HG03175 (cell line): ENCODE data around the gene MRM1.

Experiments used
- ATAC-seq: cut with Tn5 transposase; IDR thresholded peaks from one replicate; pipeline ENCODE4 v1.9.1; 2021; ENCODE audit warnings: mild to moderate bottlenecking, moderate library complexity; ENCODE audit not compliant: unreplicated experiment

The MRM1 gene

GRCh38 chr17:36629252-36629847, 28.0 kb downstream of the MRM1 start:
- ATAC-seq: peak; percentile 53

DNA sequence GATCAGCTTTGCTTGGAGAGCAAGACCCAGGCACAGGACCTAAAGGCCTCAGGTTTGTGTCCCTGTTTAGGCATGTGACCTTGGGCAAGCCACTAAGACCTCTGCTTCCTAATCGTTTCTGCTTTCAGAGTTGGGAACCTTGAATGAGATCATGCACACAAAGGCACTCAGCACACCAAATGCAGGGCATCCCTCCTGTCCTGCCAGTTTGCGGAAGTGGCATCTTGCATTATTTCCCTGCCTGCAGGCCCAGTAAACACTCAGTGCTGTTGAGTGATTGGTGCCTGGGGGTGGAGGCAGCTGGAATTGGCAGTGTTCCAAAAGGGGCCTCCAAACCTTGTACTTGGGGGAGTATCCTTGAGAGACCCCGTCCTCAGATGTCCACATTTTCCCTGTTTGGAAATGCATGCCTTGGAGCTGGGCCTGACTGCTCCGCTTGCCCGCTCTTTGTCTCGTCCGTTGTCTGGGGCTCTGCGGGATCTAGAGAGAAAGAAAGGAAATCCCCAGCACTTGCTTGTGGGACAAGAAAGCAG, 28.7 kb downstream of the MRM1 start:
- no peak for ATAC-seq

DNA sequence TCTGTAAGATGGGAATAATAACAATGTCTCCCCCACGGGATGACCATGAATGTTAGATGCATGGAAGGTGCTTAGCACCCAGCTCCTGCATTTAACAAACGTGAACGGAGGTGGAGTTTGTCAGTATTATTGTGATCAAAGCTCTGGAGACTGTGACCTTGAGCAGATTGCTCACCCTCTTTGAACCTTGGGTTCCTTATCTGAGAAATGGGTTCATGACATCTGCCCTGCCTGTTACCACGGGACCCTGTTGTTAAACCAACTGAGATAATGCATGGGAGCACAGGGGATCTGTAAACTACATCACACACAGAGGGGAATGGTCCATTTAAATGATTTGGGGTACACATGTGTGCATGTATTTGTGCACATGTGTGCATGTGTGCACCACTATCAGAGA, 29.6 kb downstream of the MRM1 start:
- ATAC-seq: no peak

DNA sequence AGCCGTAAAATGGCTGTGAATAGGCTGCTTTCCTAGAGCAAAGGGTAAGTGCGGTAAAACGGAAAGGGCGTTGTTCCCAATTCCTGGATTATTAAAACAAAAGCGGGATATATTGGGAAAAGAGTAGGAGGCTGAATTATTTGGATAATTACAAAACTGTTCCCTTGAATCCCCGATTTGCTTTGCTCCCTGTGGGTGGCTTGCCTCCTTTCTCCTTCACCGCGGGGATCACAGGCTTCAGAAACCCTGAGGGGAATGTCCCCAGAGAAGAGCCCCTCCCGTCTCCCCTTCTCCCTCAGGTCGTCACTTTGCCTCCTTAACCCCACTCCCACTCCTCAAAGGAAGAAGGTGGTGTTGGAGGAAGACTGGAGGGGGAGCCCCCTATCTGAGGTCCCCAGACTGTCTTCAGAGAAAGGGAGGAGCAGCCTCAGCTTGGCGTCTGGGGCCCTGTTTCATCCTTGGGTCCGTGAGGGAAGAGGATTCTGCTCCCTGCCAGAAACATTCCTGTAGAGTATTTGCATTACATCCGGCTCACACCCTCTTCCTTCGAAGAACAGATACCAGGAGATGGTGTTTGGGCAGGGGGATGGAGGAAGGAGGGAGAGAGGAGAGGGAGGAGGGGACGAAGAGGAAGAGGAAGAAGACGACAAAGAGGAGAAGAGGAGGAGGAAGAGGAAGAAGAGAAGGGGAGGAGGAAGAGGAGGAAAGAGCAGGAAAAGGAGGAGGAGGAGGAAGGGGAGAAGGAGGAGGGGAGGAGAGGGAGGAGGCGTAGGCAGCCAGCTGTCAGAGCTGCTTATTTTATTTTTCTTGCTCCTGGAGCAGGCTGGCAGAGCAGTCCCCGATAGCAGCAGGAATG, 31.8 kb downstream of the MRM1 start:
- no peak for ATAC-seq

DNA sequence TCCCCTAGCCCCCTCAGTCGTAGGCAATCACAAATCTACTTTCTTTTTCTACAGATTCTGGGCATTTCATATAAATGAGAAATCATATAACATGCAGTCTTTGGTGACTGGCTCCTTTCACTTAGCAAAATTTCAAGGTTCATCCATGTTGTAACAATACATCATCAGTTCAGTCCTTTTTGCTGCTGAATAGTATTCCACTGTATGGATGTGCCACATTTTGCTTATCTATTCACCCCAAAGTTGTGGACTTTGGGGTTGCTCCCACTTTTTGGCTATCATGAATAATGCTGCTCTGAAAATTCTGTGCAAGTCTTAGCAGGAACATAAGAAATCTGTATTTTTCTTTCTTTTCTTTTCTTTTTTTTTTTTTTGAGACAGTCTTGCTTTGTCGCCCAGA, 39.0 kb downstream of the MRM1 start:
- ATAC-seq: no peak

- no peak for ATAC-seq
Observed at GRCh38 chr17:36640836-36641235, 39.5 kb downstream of the MRM1 start.

DNA sequence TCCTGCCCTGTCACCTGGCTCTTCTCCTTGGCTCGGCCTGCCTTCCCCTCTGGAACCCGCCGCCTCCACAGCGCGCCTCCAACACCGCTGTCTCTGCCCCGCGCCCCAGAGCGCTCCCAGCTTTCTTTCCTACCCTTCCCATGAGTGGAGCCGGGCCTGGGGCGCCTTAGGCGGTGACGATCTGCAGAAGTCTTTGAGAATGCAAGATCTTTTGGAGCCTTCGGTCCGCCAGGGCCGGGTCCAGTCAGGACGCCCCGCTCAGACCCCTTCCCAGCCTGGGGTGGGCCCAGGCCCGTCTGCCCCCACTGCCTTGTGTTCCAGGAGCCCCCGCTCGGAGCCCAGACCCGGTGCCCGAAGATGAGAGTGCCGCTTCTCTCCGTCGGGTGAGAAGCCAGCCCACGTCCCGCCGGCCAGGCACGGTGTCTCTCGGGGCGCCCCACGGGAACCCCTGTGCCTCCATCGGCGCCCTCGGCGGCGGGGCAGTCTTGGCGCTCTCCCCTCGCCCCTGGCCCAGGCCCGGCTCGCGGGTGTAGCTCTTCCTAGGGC, 40.0 kb downstream of the MRM1 start:
- no peak for ATAC-seq

DNA sequence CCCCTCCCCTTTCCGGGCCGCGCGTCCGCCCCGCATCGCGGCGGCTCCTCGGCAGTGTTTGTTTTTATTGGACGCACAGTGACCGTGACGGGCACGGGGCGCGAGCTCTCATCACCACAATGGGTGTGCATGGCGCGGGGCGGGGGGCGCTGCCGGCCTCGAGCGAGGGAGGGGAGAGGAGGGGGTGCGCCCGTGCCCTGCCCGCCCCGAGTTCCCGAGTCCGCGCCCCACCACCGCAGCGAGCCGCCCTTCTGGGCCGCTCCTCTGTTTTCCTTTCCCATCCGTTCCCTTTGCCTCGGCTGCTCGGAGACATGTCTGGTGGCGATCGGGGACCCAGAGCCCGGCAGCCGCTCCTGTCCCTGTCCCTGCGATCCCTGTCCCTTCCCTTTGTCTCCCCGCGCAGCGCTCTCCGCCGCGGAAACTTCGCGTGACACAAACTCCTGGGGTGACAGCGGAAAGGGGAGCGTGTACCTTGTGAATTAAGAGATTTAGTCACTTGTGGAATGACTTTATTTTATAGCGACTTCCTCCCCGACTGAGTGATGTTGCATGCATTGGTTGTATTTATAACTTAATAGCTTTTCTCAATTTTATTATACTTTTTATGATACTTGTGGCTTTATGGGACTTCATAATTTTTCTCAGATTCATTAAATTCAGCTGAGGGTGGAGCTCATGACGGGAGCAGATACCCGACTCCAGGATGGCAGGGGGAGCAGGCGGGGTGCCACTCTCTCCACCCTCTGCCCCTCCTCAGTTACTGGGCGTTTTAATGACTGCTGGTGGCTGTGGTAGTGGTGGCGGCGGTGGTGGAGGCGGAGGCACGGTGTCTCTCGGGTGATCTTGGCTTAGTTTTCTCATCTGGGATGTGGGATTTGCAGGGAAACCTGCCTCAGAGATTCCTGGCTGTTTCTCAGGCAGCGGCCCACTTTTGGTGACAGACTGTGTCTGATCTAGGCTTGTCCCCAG, 40.8 kb downstream of the MRM1 start:
- ATAC-seq: no peak

DNA sequence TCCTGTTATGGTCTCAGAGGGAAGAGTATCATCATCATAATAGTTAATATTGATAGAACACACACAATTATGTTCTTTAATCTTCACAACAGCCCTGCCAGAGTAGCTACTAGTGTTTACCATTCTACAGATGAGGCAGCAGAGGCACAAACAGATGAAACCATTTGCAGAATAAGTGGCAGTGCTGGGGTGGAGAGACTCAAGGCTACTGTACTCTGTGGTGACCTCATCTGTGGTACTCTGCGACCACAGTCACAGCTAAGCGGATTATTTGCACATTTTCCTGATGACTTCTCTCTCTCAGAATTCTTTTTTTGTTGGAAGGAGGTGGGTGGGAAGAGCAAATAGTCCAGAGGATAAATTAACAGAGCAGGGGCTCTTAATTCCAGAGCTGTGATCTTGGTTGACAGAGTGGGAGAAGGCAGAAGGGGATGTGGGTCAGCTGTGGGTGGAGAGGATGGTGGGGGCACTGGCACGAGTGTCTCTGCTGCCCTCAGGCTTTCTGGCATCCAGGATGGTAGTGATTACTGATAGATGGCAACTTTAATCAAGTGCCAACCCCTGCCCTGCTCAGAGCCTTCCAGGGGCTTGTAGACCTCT, 41.8 kb downstream of the MRM1 start:
- ATAC-seq: no peak

- no peak for ATAC-seq
Observed at GRCh38 chr17:36645422-36645821, 44.0 kb downstream of the MRM1 start.

DNA sequence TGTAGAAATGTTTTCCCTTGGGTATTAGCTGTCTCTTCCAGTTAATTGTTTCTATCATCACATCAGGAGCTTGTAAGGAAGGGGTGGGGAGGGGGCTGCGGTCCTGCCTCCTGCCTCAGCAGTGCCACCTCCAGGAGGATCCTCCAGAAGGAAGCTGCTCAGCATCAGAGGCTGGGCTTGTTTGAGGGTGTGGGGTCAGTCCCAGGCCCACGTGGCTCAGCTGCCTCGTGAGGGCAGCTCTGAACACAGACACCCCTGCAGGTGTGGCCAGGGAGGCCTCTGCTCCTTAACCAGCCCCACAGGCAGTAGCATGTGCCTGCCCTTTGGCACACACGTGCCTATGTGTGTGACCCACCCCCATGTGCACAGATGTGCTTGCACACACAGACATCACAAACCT, 46.3 kb downstream of the MRM1 start:
- no peak for ATAC-seq

- ATAC-seq: no peak
Observed at GRCh38 chr17:36650096-36650775, 48.9 kb downstream of the MRM1 start.

- ATAC-seq: no peak
Observed at GRCh38 chr17:36653374-36653773, 52.0 kb downstream of the MRM1 start.

DNA sequence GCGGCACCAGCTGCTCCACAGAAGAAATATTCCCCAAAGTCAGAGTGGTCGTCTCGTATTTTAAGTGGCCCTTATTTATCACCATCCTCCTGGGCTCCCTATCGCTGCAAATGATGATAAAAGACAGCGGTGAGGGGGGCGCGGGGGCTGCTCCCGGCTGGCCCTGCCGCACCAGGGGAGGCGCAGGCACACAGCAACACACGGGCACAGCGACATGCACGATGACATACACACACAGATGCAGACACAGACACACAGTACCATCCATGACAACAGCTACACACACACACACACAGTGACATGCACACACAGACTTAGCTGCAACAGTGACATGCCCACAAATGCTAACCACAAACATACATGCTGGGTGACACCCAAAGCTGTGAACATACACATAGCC, 52.5 kb downstream of the MRM1 start:
- ATAC-seq: no peak

DNA sequence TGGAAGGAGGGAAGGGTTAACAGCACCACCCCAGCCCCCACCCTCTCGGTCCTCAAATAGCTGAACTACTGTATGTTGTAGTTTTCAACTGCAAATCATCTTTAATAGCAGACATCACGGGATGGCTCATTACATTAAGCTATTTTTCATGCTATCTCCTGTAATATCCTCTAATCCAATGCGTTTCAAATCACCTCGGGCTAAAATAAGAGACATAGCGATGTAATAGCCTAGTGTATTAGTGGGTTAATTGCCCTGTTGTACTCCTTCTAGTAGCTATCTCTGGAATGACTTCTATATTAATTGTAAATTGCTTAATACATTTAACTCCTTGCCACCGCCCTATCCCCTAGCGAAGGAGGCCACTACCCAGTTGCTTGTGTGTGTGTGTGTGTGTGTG, 54.3 kb downstream of the MRM1 start:
- no peak for ATAC-seq

GRCh38 chr17:36657390-36657762, 56.0 kb downstream of the MRM1 start:
- ATAC-seq: no peak

DNA sequence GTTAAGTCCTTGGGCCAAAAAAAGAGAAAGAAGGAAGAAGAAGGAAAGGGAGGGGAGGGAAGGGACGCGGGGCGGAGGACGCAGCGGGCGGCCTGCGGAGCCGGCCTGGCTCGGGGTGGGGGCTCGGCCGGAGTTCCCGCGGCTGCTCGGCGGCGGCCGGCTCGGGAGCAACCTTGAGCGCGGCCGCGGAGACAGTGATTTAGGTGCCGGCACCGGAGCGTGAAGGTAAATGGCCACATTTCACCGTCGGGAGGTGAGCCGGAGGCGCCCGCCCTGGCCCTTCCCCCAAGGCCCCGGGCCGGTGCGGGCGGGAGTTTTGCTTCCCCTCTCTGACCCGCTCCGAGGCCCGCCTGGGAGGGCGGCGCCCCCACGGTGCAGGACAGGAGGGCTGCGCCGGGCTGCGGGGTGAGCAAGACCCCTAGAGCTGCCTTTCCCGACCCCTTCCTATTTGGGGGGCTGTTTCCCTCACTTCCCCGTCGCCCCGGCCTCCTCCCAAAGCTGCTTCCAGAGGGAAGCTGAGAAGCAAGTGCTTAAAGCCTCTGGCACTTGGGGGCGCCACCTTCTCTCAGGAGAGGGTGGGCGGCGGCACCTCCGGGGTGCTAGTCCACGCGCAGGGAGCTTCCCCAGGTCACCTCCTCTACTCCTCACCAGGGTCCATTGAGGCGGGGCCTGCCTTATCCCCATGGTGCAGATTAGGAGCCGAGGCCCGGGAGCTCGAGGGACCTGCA, 56.5 kb downstream of the MRM1 start:
- ATAC-seq: no peak
